OCI-LY3 (cell line): ENCODE data around the gene OR7C1.
"Not testable (repeated sequence)": the region's sequence is repeated elsewhere in the genome, so short reads cannot be mapped to it uniquely, and the experiment has no call there.

Experiments
- H2AFZ ChIP-seq: fragments of 200-600, 300-600 bp; shearing (Covaris generic); 2 replicates; pipeline ENCODE4 v1.6.0; 2014; ENCODE audit warnings: antibody characterized with exemption, low read depth, low read length
- H3K27ac ChIP-seq: fragments of 200-600, 300-600 bp; sonication (generic); 2 replicates; pipeline ENCODE4 v1.5.1; 2014; ENCODE audit warnings: mild to moderate bottlenecking, low read length, moderate library complexity, mixed read lengths
- H3K27me3 ChIP-seq: fragments of 200-600, 300-600 bp; sonication (generic); 2 replicates; pipeline ENCODE4 v1.6.1; 2014; ENCODE audit warnings: low read depth, low read length, mixed read lengths
- H3K36me3 ChIP-seq: fragments of 200-600, 300-600 bp; sonication (generic); replicated peaks from 2 replicates; pipeline ENCODE3; 2014; ENCODE audit warnings: low read depth, low read length, mixed read lengths
- H3K4me1 ChIP-seq: fragments of 300-600, 200-600 bp; sonication (generic); 2 replicates; pipeline ENCODE4 v1.6.1; 2014; ENCODE audit warnings: low read length, mixed read lengths
- H3K4me2 ChIP-seq: fragments of 200-600, 300-600 bp; sonication (generic); 2 replicates; pipeline ENCODE4 v1.6.1; 2014; ENCODE audit warnings: low read length, mixed read lengths
- H3K4me3 ChIP-seq: fragments of 300-600, 200-600 bp; sonication (generic); 2 replicates; pipeline ENCODE4 v1.5.1; 2014; ENCODE audit warnings: antibody characterized with exemption, mild to moderate bottlenecking, low read length, moderate library complexity
- H3K79me2 ChIP-seq: fragments of 300-600, 200-600 bp; shearing (Covaris generic); 2 replicates; pipeline ENCODE4 v1.6.1; 2014; ENCODE audit warnings: mild to moderate bottlenecking, low read length, mixed read lengths
- H3K9ac ChIP-seq: fragments of 300-600, 200-600 bp; shearing (Covaris generic); 2 replicates; pipeline ENCODE4 v1.6.0; 2014; ENCODE audit warnings: mild to moderate bottlenecking, low read length, moderate library complexity
- H3K9me3 ChIP-seq: fragments of 200-600, 300-600 bp; shearing (Covaris generic); 2 replicates; pipeline ENCODE4 v1.6.1; 2014; ENCODE audit warnings: low read length, mixed read lengths; ENCODE audit not compliant: insufficient read depth
- H4K20me1 ChIP-seq: fragments of 200-600, 300-600 bp; sonication (generic); 2 replicates; pipeline ENCODE4 v1.6.1; 2016; ENCODE audit warnings: low read length, mixed read lengths; ENCODE audit not compliant: insufficient read depth
- CTCF ChIP-seq: fragments of 200-600, 300-600 bp; sonication (generic); IDR thresholded peaks from 2 replicates; pipeline ENCODE4 v1.5.1; 2014; ENCODE audit warnings: antibody characterized with exemption, low read length, low read depth
- EZH2phosphoT487 ChIP-seq: fragments of 200-600 bp; shearing (Covaris generic); IDR thresholded peaks from 2 replicates; pipeline ENCODE4 v1.6.1; 2018; ENCODE audit warnings: antibody characterized with exemption, mixed run types, low read depth

OR7C1 gene

GRCh38 chr19:14775869-14776586 is 59.0 kb downstream of the OR7C1 start:
- Histone ChIP-seq H3K36me3 (no peaks in the 10 kb centered on the region), H3K9ac (no peak overlapping the region), H3K4me1 (peaks cover 3% of the 10 kb centered on the region; the same call in 1 of the 2 replicates), H2AFZ (no peak overlapping the region), H3K27ac (no peak overlapping the region), H4K20me1 (no peaks in the 10 kb centered on the region), H3K27me3 (no peaks in the 10 kb centered on the region), H3K79me2 (no peaks in the 10 kb centered on the region), H3K4me2 (no peak overlapping the region), H3K4me3 (no peak overlapping the region), H3K9me3 (no peaks in the 10 kb centered on the region)
- TF ChIP-seq CTCF (no peak), EZH2phosphoT487 (no peak)

GRCh38 chr19:14775326-14775725 is 59.7 kb downstream of the OR7C1 start:
- H3K9ac ChIP-seq, H3K79me2 ChIP-seq, H3K4me1 ChIP-seq, H2AFZ ChIP-seq, H3K4me3 ChIP-seq, H3K36me3 ChIP-seq, H3K4me2 ChIP-seq, H3K9me3 ChIP-seq, H3K27ac ChIP-seq, H4K20me1 ChIP-seq, H3K27me3 ChIP-seq: not testable (repeated sequence)

- H3K79me2 ChIP-seq = no peaks in the 10 kb centered on the region
- H3K36me3 ChIP-seq = no peaks in the 10 kb centered on the region
- H4K20me1 ChIP-seq = no peaks in the 10 kb centered on the region
- H3K9me3 ChIP-seq = no peaks in the 10 kb centered on the region
- H3K4me2 ChIP-seq = no peak overlapping the region
- H3K4me1 ChIP-seq = no peaks in the 10 kb centered on the region
- H3K27ac ChIP-seq = no peak overlapping the region
- H3K27me3 ChIP-seq = no peaks in the 10 kb centered on the region
- H3K4me3 ChIP-seq = no peak overlapping the region
- H2AFZ ChIP-seq = no peak overlapping the region
- no peak overlapping the region for H3K9ac ChIP-seq
- no peak for TF ChIP-seq EZH2phosphoT487
- TF ChIP-seq CTCF = no peak
Observed at GRCh38 chr19:14774373-14774772, 60.6 kb downstream of the OR7C1 start.

- H4K20me1 ChIP-seq, H3K9ac ChIP-seq, H3K4me2 ChIP-seq, H2AFZ ChIP-seq, H3K4me3 ChIP-seq, H3K27me3 ChIP-seq, H3K27ac ChIP-seq, H3K36me3 ChIP-seq, H3K9me3 ChIP-seq, H3K79me2 ChIP-seq, H3K4me1 ChIP-seq: not testable (repeated sequence)
Observed at GRCh38 chr19:14773722-14774121, 61.3 kb downstream of the OR7C1 start.

- Histone ChIP-seq H2AFZ (no peak overlapping the region), H3K4me2 (no peak overlapping the region), H3K4me1 (no peaks in the 10 kb centered on the region), H3K36me3 (no peaks in the 10 kb centered on the region), H3K4me3 (no peak overlapping the region), H3K79me2 (no peaks in the 10 kb centered on the region), H3K27ac (no peak overlapping the region), H3K9ac (no peak overlapping the region), H3K9me3 (no peaks in the 10 kb centered on the region), H4K20me1 (no peaks in the 10 kb centered on the region), H3K27me3 (no peaks in the 10 kb centered on the region; the same call in 1 of the 2 replicates)
- no peak for TF ChIP-seq EZH2phosphoT487
- no peak for TF ChIP-seq CTCF
Observed at GRCh38 chr19:14772995-14773394, 62.0 kb downstream of the OR7C1 start.
